IgD-negative memory B cell (primary cell): ENCODE data around the gene TSR3. TPM values are rescaled to one million over a fixed set of nuclear protein-coding genes. Genes with fewer than 3 reads are reported as not detected.

Experiments
- H3K27ac Mint-ChIP-seq, 3 donors: one replicate each; pipeline ENCODE4 v1.8.0; 2020 to 2022; ENCODE audit warnings: mild to moderate bottlenecking in 3 of 3, mixed read lengths in 3 of 3, moderate library complexity in 1 of 3
- H3K27me3 Mint-ChIP-seq: one replicate; pipeline ENCODE4 v1.8.0; 2021; ENCODE audit warnings: mixed read lengths
- H3K36me3 Mint-ChIP-seq: one replicate; pipeline ENCODE4 v1.8.0; 2020; ENCODE audit warnings: mild to moderate bottlenecking, mixed read lengths
- H3K4me1 Mint-ChIP-seq, 3 donors: one replicate each; pipeline ENCODE4 v1.8.0; 2020 to 2022; ENCODE audit warnings: mixed read lengths in 3 of 3, mild to moderate bottlenecking in 1 of 3
- H3K4me3 Mint-ChIP-seq, 4 donors: one replicate each; pipeline ENCODE4 v1.8.0; 2020 to 2022; ENCODE audit warnings: mild to moderate bottlenecking in 4 of 4, mixed read lengths in 4 of 4, moderate library complexity in 3 of 4
- H3K9me3 Mint-ChIP-seq, 3 donors: one replicate each; pipeline ENCODE4 v1.8.0; 2020 to 2021; ENCODE audit warnings: mixed read lengths in 3 of 3, mild to moderate bottlenecking in 1 of 3
- polyA plus RNA-seq: library from polyadenylated mRNA; unstranded; fragments of 300-500 nt; fragmentation: Illumina TruSeq; gene quantifications from one replicate; pipeline ENCODE4 v1.2.3, GENCODE V29; 2021

TSR3 gene
- polyA plus RNA-seq, 1 donor from 2014 or later, result 116 TPM

DNA sequence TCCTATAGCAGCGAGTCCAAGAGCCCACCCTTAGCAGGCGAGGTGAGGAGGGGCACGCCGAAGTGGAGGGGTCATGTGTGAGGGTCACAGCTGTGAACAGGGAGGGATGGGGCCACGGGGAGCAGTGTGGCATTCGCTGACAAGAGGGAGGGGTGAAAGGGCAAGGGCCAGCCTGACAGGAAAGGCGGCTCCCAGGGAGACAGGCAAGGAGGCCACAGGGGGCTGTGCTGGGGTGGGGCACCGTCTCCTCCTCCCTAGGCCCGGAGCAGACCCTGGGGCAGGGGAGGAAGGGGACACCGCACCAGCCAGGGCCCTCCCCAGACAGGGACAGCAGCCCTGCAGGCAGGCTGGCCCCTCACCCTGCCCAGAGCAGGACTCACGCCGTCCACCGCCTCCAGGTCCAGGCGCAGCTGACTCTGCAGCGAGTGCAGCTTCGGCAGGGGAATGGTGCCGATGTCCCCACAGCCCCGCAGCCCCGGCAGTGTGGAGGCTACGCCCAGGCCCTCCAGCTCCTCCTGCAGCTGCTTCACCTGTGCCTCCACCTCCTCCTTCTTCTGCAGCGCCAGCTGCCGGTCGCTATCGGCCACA, 15.1 kb upstream of the TSR3 start:
- H3K36me3 Mint-ChIP-seq, result peaks cover 2% of the 10 kb centered on the region
- no peak overlapping the region for H3K27ac Mint-ChIP-seq
- H3K9me3 Mint-ChIP-seq, result no peaks in the 10 kb centered on the region
- H3K4me1 Mint-ChIP-seq, result peaks cover 0 to 3% (median 2%) of the 10 kb centered on the region in 3 donors
- no peaks in the 10 kb centered on the region for H3K27me3 Mint-ChIP-seq
- H3K4me3 Mint-ChIP-seq, result no peak overlapping the region

GRCh38 chr16:1366060-1366711, 14.5 kb upstream of the TSR3 start:
- H3K4me1 Mint-ChIP-seq, result peaks cover 0 to 3% (median 2%) of the 10 kb centered on the region in 3 donors
- H3K27ac Mint-ChIP-seq, result peak overlapping the region in 1 of 3 donors; percentile 85
- H3K9me3 Mint-ChIP-seq, result no peaks in the 10 kb centered on the region
- H3K4me3 Mint-ChIP-seq, result no peak overlapping the region
- H3K36me3 Mint-ChIP-seq, result peaks cover 2% of the 10 kb centered on the region
- H3K27me3 Mint-ChIP-seq, result no peaks in the 10 kb centered on the region

DNA sequence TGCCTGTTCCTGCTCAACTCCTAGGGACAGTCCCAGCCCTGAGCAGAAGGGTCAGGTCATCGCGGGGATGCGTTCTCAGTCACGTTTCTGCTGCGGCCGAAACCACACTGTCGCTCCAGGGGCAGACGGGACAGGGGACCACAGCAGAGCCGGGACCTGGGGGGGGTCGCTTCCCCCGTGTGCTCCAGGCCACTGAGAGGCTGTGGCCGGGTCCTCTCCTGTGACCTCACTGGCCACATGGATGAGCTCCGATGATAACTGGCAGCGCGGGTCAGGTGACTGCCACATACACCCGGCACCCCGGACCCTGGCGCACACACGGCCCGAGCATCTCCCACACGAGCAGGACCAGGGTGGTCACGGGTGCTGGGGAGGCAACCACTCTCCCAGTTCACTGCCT, 12.8 kb upstream of the TSR3 start:
- Mint-ChIP-seq H3K27ac (no peak overlapping the region), H3K4me1 (peaks cover 2 to 3% (median 2%) of the 10 kb centered on the region in 3 donors), H3K27me3 (no peaks in the 10 kb centered on the region), H3K36me3 (peaks cover 2% of the 10 kb centered on the region), H3K9me3 (no peaks in the 10 kb centered on the region), H3K4me3 (no peak overlapping the region)

- H3K9me3 Mint-ChIP-seq, result no peaks in the 10 kb centered on the region
- H3K27me3 Mint-ChIP-seq, result no peaks in the 10 kb centered on the region
- peaks cover 2% of the 10 kb centered on the region for H3K36me3 Mint-ChIP-seq
- peak overlapping the region; percentile 3 to 46 (median 44) for H3K27ac Mint-ChIP-seq
- H3K4me3 Mint-ChIP-seq, result peak overlapping the region in 1 of 4 donors; percentile 2
- peaks cover 2 to 4% (median 3%) of the 10 kb centered on the region in 3 donors for H3K4me1 Mint-ChIP-seq
Observed at GRCh38 chr16:1363501-1364041, 11.9 kb upstream of the TSR3 start.

- Mint-ChIP-seq H3K4me3 (no peak overlapping the region), H3K9me3 (no peaks in the 10 kb centered on the region), H3K27ac (peak overlapping the region in 1 of 3 donors; percentile 64), H3K4me1 (peaks cover 2 to 8% (median 4%) of the 10 kb centered on the region in 3 donors), H3K36me3 (peaks cover 2% of the 10 kb centered on the region), H3K27me3 (no peaks in the 10 kb centered on the region)
Observed at GRCh38 chr16:1362807-1363206, 11.1 kb upstream of the TSR3 start.

DNA sequence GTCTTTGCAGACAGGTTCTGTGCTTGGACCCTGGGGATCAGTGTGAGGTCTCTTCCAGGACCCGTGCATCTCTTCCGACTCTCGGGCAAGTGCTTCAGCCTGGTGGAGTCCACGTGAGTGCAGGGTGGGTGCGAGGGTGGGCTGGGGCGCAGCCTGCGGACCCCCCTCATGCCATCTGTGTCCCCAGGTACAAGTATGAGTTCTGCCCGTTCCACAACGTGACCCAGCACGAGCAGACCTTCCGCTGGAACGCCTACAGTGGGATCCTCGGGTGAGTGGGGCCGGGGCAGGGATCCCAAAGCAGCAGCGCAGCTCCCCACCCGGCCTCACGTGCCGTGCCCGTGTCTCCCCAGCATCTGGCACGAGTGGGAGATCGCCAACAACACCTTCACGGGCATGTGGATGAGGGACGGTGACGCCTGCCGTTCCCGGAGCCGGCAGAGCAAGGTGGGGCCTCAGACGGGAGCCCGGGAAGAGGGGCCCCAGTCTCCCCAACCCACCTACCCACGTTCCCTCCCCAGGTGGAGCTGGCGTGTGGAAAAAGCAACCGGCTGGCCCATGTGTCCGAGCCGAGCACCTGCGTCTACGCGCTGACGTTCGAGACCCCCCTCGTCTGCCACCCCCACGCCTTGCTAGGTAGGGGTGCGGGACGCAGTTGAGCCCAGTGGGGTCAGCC, 10.1 kb upstream of the TSR3 start:
- H3K4me1 Mint-ChIP-seq, result peaks cover 2 to 8% (median 4%) of the 10 kb centered on the region in 3 donors
- peaks cover 2% of the 10 kb centered on the region for H3K36me3 Mint-ChIP-seq
- H3K27ac Mint-ChIP-seq, result no peak overlapping the region
- no peaks in the 10 kb centered on the region for H3K27me3 Mint-ChIP-seq
- H3K9me3 Mint-ChIP-seq, result no peaks in the 10 kb centered on the region
- H3K4me3 Mint-ChIP-seq, result no peak overlapping the region

- Mint-ChIP-seq H3K9me3 (no peaks in the 10 kb centered on the region), H3K27me3 (no peaks in the 10 kb centered on the region), H3K36me3 (no peaks in the 10 kb centered on the region), H3K4me3 (peak overlapping the region in 3 of 4 donors; percentile 25 to 46 (median 43)), H3K4me1 (peaks cover 9 to 13% (median 10%) of the 10 kb centered on the region in 3 donors), H3K27ac (peak overlapping the region in 2 of 3 donors; percentile 46 to 68)
Observed at GRCh38 chr16:1357906-1358566, 6.4 kb upstream of the TSR3 start.

GRCh38 chr16:1356061-1356900, 4.6 kb upstream of the TSR3 start:
- no peaks in the 10 kb centered on the region for H3K27me3 Mint-ChIP-seq
- peak overlapping the region in 1 of 3 donors; percentile 86 for H3K27ac Mint-ChIP-seq
- no peaks in the 10 kb centered on the region for H3K9me3 Mint-ChIP-seq
- H3K4me3 Mint-ChIP-seq, result no peak overlapping the region
- no peaks in the 10 kb centered on the region for H3K36me3 Mint-ChIP-seq
- H3K4me1 Mint-ChIP-seq, result peaks cover 15 to 21% (median 17%) of the 10 kb centered on the region in 3 donors

DNA sequence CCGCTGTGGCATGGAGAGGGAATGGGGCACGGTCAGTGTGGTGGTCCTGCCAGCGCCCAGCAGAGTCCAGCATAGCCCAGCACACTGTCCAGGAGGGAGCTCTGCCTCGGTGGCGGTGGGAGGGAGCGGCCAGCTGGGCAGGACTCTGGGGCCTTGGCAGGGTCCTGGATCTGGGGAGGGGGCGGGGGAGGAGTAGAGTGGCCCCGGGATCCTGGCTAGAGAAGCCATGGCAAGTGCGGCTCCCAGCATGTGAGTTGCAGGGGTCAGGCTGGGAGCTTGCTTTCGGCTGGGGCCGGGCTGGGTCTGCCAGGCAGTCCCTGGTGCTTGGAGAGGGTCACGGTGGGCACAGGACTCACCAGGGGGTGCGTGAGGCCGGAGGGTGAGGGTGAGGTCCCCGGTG, 3.9 kb upstream of the TSR3 start:
- no peaks in the 10 kb centered on the region for H3K9me3 Mint-ChIP-seq
- H3K36me3 Mint-ChIP-seq, result no peaks in the 10 kb centered on the region
- peak overlapping the region in 1 of 4 donors; percentile 7 for H3K4me3 Mint-ChIP-seq
- peaks cover 17 to 22% (median 17%) of the 10 kb centered on the region in 3 donors for H3K4me1 Mint-ChIP-seq
- H3K27ac Mint-ChIP-seq, result peak overlapping the region in 1 of 3 donors; percentile 53
- no peaks in the 10 kb centered on the region for H3K27me3 Mint-ChIP-seq

DNA sequence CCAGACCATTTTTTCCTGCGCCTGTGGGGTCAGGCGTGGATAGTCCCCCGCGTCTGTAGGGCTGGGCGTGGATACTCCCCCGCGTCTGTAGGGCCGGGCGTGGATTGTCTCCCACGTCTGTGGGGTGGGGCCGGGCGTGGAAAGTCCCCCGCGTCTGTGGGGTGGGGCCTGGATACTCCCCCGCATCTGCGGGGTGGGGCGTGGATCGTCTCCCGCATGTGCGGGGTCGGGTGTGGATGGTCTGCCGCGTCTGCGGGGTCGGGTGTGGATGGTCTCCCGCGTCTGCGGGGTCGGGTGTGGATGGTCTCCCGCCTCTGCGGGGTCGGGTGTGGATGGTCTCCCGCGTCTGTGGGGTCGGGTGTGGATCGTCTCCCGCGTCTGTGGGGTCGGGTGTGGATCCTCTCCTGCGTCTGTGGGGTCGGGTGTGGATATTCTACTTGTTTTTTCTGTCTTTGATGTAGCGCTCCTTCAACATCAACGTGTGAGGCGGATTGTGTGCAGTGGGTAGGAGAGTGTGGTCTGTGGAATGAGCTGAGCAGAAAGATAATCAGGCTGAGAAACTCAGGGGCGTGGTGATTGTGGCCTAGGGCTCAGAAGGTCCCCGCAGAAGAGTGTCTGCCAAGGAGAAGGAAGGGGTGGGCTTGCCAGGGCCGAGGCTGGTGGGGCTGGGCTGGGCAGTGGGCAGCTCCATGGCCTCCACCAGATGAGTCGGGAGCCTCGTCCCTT, 3.3 kb upstream of the TSR3 start:
- Mint-ChIP-seq H3K27me3 (no peaks in the 10 kb centered on the region), H3K4me3 (peak overlapping the region in 1 of 4 donors; percentile 95), H3K4me1 (peaks cover 17 to 28% (median 19%) of the 10 kb centered on the region in 3 donors), H3K36me3 (no peaks in the 10 kb centered on the region), H3K27ac (peak overlapping the region in 2 of 3 donors; percentile 62 to 96), H3K9me3 (no peaks in the 10 kb centered on the region)

DNA sequence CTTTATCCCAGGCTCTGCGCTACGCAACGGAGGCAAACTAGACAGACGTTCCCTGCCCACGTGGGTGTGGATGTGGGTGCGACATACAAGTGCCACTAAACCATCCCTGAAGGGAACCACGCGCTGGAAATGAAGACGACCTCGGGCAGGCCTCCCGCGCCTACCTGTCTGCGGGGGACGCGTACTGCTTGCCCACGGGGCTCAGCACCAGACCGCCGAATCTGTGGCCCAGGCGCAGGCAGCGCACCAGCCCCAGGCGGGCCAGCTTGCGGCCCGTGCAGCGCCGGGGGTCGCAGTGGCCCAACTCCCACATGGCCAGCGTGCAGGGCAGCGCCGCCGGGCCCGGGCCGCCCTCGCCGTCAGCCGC, 480 bp downstream of the TSR3 start:
- H3K9me3 Mint-ChIP-seq, result no peaks in the 10 kb centered on the region
- peak overlapping the region in 2 of 3 donors; percentile 88 to 96 for H3K27ac Mint-ChIP-seq
- H3K4me1 Mint-ChIP-seq, result peaks cover 14 to 23% (median 19%) of the 10 kb centered on the region in 3 donors
- no peaks in the 10 kb centered on the region for H3K27me3 Mint-ChIP-seq
- H3K4me3 Mint-ChIP-seq, result peak overlapping the region; percentile 80 to 91 (median 84)
- no peaks in the 10 kb centered on the region for H3K36me3 Mint-ChIP-seq

DNA sequence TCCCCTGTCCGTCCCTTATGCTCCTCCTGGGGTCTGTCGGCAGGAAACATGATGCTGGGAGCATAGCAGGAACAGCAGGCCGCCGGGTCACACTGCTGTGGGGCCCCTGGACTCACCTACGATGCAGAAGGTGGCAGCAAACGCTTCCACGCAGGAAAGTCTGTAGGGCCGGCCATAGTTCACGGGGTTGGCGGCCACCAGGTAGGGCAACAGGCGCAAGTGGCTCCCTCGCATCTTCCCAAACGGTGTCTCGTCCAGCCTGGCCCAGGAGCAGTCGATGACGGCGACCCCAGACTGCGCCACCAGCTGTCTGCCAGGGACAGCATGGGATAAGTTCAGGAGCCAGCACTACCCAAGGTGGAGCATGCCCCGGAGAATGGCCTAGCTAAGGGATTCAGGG, 987 bp downstream of the TSR3 start:
- Mint-ChIP-seq H3K4me3 (peak overlapping the region; percentile 80 to 91 (median 84)), H3K4me1 (peaks cover 14 to 23% (median 19%) of the 10 kb centered on the region in 3 donors), H3K27ac (peak overlapping the region; percentile 77 to 96 (median 89)), H3K36me3 (no peaks in the 10 kb centered on the region), H3K9me3 (no peaks in the 10 kb centered on the region), H3K27me3 (no peaks in the 10 kb centered on the region)

DNA sequence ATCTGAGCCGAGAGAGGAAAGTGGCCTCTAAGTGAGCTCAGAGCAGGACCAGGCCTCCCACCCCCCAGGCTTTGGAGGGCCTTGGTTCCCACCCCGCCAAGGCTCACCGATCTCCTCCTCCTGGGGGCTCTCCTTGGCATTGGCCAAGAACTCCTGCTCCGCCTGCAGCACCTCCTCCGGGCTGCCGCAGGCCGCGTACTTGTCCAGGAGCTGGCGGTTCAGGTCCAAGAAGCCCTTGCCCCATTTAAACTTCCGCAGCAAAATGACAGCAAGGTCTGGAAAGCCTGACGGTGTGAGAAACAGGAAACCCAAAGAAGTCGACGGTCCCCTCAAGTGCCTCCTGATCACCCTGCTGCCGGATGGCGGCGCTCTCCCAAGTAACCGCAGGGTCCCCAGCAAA, 1.7 kb downstream of the TSR3 start:
- peak overlapping the region; percentile 80 to 91 (median 84) for H3K4me3 Mint-ChIP-seq
- no peaks in the 10 kb centered on the region for H3K27me3 Mint-ChIP-seq
- H3K9me3 Mint-ChIP-seq, result no peaks in the 10 kb centered on the region
- no peaks in the 10 kb centered on the region for H3K36me3 Mint-ChIP-seq
- H3K27ac Mint-ChIP-seq, result peak overlapping the region in 1 of 3 donors; percentile 96
- peaks cover 14 to 20% (median 16%) of the 10 kb centered on the region in 3 donors for H3K4me1 Mint-ChIP-seq
